TTC549 (cell line): Measurements from ENCODE around the gene CD86.
"Not testable (repeated sequence)": the region's sequence is repeated elsewhere in the genome, so short reads cannot be mapped to it uniquely, and the experiment has no call there.

Source experiments
- FAIRE-seq: peaks from 2 replicates; lab custom pipeline; 2012; peaks lifted over from hg19 to GRCh38; lab: Jason Lieb, UNC

Gene CD86

DNA sequence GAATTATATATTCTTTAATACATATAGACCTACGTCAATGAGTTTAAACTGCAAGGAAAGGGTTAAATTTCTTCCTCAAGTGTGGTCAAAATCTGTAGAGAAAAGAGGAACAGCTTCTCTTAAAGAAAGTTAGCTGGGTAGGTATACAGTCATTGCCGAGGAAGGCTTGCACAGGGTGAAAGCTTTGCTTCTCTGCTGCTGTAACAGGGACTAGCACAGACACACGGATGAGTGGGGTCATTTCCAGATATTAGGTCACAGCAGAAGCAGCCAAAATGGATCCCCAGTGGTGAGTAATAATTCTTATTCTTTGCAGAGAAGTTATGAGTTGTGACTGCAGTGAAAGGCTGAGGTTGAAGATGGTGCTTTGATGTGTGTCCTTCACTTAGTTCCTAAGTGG lies at the start of gene CD86:
TSS of gene CD86 (plus strand) at position 148 of the 400 bp plus-strand sequence. CDS start at position 276, 128 bp downstream.
- no peak for FAIRE-seq

DNA sequence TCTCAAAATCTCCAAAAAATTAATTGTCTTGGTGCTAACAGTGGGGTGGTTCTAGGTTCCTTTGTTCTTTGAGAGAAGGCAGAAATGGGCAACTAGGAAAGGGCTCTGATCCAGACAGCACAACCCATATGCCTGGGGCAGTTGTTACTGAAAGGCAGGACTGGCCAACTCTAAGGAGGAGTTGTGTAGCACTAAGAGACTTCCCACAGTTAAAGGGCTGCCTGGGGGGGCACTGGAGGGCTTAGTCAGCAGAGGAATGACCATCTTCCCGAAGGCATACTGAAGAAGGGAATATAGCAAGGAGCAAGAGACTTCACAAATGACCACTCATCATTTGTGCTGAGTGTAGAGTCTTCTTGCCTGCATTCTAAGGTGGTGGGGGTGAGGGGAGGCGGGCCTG lies 48.9 kb upstream of the CD86 start:
- no peak for FAIRE-seq

DNA sequence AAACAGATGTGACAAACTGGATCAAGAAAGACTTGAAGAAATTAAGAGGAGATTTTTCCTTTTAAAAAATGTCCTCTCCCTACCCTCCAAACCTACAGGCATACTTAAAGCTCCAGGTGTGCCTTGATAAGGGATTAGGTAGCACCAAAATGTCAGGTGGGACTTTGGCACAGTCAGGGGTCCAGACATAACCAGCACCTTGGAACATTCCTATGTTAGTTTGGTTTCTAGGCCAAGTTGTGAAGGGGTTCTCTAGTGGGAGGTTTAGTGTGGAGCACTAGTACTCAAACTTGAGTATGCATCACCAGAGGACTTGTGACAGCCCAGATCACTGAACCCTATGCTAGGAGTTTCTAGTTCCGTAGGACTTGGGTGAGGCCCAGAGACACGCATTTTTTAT lies 47.0 kb upstream of the CD86 start:
- FAIRE-seq: no peak

GRCh38 chr3:122010506-122010905 lies 44.7 kb upstream of the CD86 start:
- no peak for FAIRE-seq

- no peak for FAIRE-seq
These were observed 43.8 kb upstream of the CD86 start for GRCh38 chr3:122011396-122011795.

GRCh38 chr3:122012821-122013220 lies 42.3 kb upstream of the CD86 start:
- no peak for FAIRE-seq

GRCh38 chr3:122013448-122013925 lies 41.7 kb upstream of the CD86 start:
- FAIRE-seq: no peak

- FAIRE-seq: no peak
These were observed 40.4 kb upstream of the CD86 start for GRCh38 chr3:122014741-122015140.

- FAIRE-seq: no peak
These were observed 35.7 kb upstream of the CD86 start for GRCh38 chr3:122019493-122019892.

DNA sequence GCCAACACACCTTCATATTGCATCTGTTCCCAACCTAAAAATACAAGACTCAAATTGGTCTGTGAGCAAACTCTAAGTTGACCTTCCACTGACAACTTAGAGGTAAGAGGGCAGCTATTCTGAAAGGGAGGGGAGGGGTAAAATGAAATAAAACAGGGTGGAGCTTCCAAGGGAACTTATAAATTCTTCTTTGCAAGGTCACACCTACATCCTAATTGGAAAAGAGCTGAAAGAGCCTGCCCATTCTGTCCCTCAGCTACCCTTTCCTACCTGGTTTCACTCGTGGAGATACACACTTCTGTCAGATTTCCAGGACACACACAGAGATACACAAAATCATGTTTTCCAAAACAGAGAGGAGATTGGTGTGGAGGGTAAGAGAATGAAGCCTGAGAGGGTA lies 34.1 kb upstream of the CD86 start:
- no peak for FAIRE-seq

GRCh38 chr3:122021811-122022401 lies 33.3 kb upstream of the CD86 start, which contains the start of gene ILDR1:
ILDR1 (minus strand) TSS chr3:122022247; CDS start chr3:122022077, 170 bp downstream.
- no peak for FAIRE-seq

DNA sequence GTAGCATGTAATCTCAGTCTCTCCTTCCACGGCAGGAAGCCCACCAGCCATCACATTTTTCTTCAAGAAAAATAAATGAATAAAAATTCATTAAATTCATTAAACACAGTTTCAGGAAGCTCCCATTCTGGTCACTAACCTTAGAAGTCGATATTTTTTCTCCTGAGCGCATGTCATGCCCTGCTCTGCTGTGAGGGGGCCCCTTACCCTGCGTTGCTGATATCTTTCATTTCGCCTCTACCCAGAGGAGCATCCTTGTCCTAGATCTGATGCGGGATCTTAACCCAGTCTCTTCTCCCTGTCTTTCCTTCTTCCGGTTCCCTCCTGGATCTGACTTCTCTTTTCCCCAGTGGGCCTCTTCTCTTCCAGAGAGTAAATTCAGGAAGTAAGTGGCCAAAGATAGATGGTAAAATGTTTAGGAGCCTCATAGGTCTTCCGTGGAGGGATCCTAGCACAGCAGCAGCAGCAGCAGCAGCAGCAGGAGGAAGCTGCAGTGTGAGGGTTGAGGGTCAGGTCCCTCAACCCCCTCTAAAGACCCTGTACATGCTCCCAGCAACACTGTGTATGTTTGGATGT lies 31.7 kb upstream of the CD86 start:
- FAIRE-seq: no peak

DNA sequence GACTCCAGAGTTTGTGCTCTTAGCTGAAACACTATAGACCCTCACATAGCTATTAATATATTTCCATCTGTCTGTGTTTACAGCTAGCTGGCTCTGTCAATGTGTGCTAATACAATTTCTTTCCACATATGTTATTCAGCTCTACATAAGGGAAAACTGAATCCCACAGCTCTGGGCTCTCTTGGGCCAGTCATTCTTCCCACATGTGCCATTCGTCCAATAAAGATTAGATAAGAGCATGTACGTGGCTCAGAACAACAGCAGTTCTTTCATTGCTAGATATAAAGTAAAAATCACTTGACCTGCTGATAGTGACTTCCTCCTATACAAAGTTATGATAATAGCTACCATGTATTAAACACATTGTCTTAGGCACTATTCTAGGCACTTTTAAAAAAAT lies 30.4 kb upstream of the CD86 start:
- FAIRE-seq: no peak

- no peak for FAIRE-seq
These were observed 29.9 kb upstream of the CD86 start for GRCh38 chr3:122025296-122025695.

DNA sequence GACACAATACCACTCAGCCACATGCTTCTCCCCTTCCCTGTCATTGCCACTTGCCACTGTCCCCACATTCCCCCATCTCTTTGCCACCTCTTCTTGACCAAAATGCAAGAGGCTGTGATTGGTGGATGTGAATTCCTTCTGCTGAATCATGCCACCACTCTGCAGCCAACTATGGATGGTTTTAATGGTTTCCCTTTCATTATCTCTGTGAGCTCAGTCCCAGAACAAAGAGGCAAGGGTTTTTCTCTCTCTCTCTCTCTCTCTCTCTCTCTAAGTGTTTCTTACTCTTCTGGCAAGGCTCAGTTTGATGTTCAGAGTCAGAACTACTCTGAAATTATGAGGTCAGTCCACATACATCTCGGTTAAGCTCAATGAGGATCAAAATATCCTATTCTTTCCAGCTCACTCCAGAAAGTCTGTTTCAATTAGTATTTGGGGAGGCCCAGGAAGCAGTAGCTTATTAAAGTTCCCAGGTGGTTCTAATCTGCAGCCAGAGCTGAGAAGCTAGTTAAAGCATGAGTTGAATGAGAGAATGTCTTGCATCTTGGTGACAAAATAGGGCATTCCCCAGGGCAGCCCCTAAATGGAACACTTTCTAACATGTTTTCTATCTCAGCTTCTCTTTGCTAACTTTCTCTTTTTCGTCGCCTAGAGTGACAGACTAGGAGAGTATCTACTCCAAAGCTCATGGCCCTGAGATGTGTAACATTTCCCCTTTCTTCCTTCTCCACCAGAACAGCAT lies 24.6 kb upstream of the CD86 start:
- FAIRE-seq: no peak

- no peak for FAIRE-seq
These were observed 24.1 kb upstream of the CD86 start for GRCh38 chr3:122031123-122031468.

DNA sequence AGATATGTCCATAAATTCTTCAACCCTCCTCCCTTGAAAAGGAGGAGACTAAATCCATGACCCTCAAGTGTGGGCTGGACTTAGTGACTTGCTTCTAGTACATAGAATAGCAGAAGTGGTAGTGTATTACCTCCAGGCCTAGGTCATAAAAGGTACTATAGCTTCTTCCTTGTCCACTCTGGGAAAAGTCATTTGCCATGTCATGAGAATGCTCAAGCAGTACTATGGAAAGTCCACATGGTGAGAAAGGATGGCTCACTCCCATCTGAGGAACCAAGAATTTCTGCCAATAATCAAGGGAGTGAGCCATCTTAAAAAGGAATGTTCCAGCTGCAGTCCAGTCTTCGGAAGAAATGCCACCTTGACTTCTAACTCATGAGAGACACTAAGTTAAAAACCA lies 22.6 kb upstream of the CD86 start:
- FAIRE-seq: no peak

GRCh38 chr3:122033023-122033422 lies 22.1 kb upstream of the CD86 start:
- no peak for FAIRE-seq

DNA sequence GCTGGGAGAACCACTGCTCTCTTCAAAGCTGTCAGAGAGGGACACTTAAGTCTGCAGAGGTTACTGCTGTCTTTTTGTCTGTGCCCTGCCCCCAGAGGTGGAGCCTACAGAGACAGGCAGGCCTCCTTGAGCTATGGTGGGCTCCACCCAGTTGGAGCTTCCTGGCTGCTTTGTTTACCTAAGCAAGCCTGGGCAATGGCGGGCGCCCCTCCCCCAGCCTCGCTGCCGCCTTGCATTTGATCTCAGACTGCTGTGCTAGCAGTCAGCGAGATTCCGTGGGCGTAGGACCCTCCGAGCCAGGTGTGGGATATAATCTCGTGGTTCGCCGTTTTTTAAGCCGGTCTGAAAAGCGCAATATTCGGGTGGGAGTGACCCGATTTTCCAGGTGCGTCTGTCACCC lies 7.9 kb upstream of the CD86 start:
- FAIRE-seq: not testable (repeated sequence)

GRCh38 chr3:122047773-122048172 lies 7.4 kb upstream of the CD86 start:
- FAIRE-seq: not testable (repeated sequence)

DNA sequence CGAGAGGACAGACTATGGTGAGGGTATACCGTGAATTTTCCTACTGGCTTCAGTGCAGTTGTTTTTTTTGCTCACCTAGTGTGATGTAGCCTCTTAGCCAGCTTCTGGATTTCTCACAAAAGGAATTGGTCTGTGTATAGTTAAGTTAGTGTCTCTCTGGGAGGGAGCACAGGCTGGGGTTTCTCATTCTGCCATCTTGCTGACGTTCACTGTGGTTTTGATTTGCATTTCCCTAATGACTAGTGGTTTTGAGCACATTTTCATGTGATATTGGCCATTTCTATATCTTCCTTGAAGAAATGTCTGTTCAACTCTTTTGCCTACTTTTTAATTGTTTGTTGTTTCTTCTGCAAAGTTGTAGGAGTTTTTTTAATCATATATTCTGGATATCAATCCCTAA lies 2.2 kb upstream of the CD86 start:
- no peak for FAIRE-seq

DNA sequence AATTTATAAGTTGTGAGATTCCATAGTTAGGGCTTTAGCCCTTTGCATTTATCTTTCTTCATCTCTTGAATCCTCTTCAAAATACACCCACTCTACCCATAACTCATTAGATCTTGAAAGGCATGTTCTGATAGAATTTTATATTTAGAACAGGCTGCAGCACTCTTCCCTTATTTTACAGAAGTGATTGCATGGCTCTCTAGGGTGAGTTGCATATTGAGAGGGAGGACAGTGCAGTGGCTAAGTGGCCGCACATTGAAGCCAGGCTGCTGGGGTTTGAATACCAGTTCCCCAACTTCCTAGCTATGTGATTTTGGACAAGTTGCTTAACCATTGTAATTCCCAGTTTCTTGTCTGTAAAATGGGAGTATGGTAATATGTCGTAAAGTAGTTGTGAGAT lies 2.5 kb downstream of the CD86 start:
- no peak for FAIRE-seq

DNA sequence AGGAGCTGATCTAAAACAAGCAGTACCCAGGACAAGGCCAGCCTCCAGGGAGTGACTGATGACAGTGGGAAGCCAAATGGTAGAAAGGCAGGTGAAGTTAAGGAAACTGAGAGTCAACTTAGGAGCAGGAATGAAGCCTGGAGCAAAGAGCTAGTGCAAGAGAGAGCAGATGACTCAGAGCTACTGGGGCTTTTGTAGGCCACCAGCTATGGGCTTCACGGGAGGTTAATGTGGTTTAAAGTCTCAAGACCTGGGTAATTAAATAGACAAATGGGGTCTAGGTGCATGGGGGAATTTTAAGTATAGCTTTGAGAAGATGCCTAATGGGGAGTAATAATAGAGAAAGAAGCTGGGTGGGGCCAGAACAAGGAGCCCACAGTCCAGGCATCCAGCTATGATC lies 3.1 kb downstream of the CD86 start:
- no peak for FAIRE-seq
